Measurements from ENCODE around the gene MYL3.
A peak's percentile ranks its signal among the peaks of the same experiment; 100 is the strongest.

MYL3 gene

GRCh38 chr3:46833346-46834300 lies 29.6 kb downstream of the MYL3 start:
- TF ChIP-seq CTCF (IDR thresholded peaks at IDR 0.05; ENCODE audit: insufficient read depth, low read length, poor library complexity, severe bottlenecking) = no peak
- H3K4me3 ChIP-seq (replicated peaks; ENCODE audit: low read depth, low read length) = no peak overlapping the region
- no peak for DNase-seq (ENCODE audit: extremely low read depth, insufficient read length)
- no peaks in the 10 kb centered on the region for H3K27me3 ChIP-seq (replicated peaks; ENCODE audit: control insufficient read depth, insufficient read depth, low read length)
- H3K36me3 ChIP-seq (ENCODE audit: control insufficient read depth, insufficient read depth, low read length) = no peaks in the 10 kb centered on the region

GRCh38 chr3:46831841-46832240 lies 31.4 kb downstream of the MYL3 start:
- no peak for DNase-seq (ENCODE audit: extremely low read depth, insufficient read length)

GRCh38 chr3:46831316-46831715 lies 31.9 kb downstream of the MYL3 start:
- no peaks in the 10 kb centered on the region for H3K36me3 ChIP-seq (ENCODE audit: control insufficient read depth, insufficient read depth, low read length)
- H3K4me3 ChIP-seq (replicated peaks; ENCODE audit: low read depth, low read length) = no peak overlapping the region
- DNase-seq (ENCODE audit: extremely low read depth, insufficient read length) = no peak
- no peaks in the 10 kb centered on the region for H3K27me3 ChIP-seq (replicated peaks; ENCODE audit: control insufficient read depth, insufficient read depth, low read length)
- TF ChIP-seq CTCF (IDR thresholded peaks at IDR 0.05; ENCODE audit: insufficient read depth, low read length, poor library complexity, severe bottlenecking) = no peak

More at GRCh38 chr3:46831841-46832240, 31.4 kb downstream of the MYL3 start:
- TF ChIP-seq CTCF (IDR thresholded peaks at IDR 0.05; ENCODE audit: insufficient read depth, low read length, poor library complexity, severe bottlenecking) = no peak
- Histone ChIP-seq H3K27me3 (replicated peaks; ENCODE audit: control insufficient read depth, insufficient read depth, low read length) (no peaks in the 10 kb centered on the region), H3K4me3 (replicated peaks; ENCODE audit: low read depth, low read length) (no peak overlapping the region), H3K36me3 (ENCODE audit: control insufficient read depth, insufficient read depth, low read length) (no peaks in the 10 kb centered on the region)

- no peak for TF ChIP-seq CTCF (IDR thresholded peaks at IDR 0.05; ENCODE audit: insufficient read depth, low read length, poor library complexity, severe bottlenecking)
- no peak for DNase-seq (ENCODE audit: extremely low read depth, insufficient read length)
- Histone ChIP-seq H3K36me3 (ENCODE audit: control insufficient read depth, insufficient read depth, low read length) (no peaks in the 10 kb centered on the region), H3K4me3 (replicated peaks; ENCODE audit: low read depth, low read length) (no peak overlapping the region), H3K27me3 (replicated peaks; ENCODE audit: control insufficient read depth, insufficient read depth, low read length) (no peaks in the 10 kb centered on the region)
Observed at GRCh38 chr3:46830801-46831200, 32.4 kb downstream of the MYL3 start.

GRCh38 chr3:46829699-46830208 lies 33.5 kb downstream of the MYL3 start:
- peak; percentile 71 for DNase-seq (ENCODE audit: extremely low read depth, insufficient read length)
- Histone ChIP-seq H3K36me3 (ENCODE audit: control insufficient read depth, insufficient read depth, low read length) (no peaks in the 10 kb centered on the region), H3K27me3 (replicated peaks; ENCODE audit: control insufficient read depth, insufficient read depth, low read length) (no peaks in the 10 kb centered on the region), H3K4me3 (replicated peaks; ENCODE audit: low read depth, low read length) (no peak overlapping the region)
- TF ChIP-seq CTCF (IDR thresholded peaks at IDR 0.05; ENCODE audit: insufficient read depth, low read length, poor library complexity, severe bottlenecking) = no peak

Measured in GM06990 (cell line).